ENCODE measurements around the gene ABRACL.

The ABRACL gene

GRCh38 chr6:139058029-139058428 is 29.5 kb downstream of the ABRACL start:
- no peak for DNase-seq

- no peak for DNase-seq
Measured at GRCh38 chr6:139060332-139060731, 31.8 kb downstream of the ABRACL start.

DNA sequence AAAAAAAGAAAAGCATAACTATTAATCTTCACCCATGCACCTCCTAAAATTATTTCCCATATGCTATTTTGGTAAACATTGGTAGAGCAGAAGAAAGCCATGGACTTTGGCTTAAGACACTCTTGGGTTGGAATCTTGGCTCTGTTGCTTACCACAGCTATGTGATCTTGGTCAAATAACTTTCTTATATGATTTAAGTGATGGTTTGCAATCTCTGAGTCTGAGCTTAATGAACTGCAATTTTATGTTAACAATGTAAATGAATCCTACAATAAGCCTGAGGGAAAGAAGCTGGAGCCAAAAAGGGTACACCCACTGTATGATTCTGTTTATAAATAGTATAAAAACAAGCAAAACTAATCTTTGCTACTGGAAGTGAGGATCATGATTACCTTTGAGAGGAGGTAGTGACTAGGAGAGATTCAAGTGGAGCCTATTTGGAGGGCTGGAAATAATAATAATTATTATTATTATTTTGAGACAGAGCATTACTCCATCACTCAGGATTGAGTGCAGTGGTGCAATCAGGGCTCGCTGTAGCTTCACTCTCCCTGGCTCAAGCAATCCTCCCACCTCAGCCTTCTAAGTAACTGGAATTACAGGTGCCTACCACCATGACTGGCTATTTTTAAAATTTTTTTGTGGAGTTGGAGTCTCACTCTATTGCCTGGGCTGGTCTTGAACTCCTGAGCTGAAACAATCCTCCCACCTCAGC is 34.5 kb downstream of the ABRACL start:
- no peak for DNase-seq

DNA sequence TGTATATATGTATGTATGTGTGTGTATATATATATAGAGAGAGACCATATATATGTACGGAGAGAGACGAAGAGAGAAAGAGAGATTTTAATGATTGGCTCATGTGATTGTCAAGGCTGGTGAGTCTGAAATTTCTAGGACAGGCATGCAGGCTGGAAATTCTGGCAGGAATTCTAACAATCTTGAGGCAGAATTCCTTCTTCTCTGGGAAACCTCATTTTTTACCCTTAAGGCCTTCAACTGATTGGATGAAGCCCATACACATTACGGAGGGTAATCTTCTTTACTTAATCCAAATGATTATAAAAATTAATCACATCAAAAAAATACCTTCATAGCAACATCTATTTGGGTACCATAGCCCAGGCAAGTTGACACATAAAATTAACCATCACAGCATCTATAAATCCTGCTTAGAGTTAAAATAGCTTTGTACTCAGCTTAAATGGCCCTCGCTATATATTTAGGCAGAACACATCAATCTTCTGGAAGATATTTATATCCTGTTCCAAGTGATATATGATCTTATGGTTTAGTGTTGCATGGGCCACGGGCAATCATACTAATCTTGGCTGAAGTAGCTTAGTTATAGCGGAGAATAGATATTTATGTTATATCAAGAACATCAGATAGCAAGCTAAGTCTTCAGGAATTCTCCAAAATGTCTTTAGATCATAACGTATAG is 36.6 kb downstream of the ABRACL start:
- DNase-seq = no peak

GRCh38 chr6:139066080-139066479 is 37.5 kb downstream of the ABRACL start:
- DNase-seq = no peak

DNA sequence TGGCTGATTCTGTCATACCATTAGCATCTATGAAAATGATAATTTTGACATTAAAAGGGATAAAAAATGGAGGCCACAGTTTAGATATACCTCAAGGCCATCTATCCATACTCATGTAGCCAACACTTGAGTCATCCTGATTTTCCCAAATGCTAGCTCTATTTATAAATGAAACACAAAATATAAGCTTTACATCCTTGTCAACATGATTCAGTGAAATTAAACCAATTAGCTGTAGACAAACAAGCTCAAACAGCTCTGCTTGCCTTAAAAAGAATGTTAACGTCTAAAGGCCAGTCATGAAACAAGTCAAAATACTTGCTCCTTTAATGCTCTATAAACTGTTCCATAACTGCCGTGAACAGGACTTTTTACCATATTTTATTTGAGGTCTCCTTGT is 40.3 kb downstream of the ABRACL start:
- no peak for DNase-seq

DNA sequence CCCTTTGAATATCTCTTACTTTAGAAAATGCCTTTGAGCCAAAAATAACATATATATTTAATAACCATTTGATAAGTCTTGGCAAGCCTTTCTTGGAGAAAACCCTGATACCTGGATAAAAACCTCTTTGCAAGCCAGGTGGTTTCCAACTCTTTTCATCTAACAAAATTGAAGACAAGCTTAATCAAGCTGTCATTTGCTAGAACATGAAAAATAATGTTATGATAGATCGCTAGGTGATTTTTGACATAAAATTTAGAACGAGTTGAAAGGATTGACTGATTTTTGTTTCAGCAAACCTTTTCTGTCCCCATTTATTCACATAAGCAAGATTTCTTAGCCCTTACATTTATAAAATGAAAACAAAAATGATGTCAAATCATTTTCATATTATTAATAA is 44.6 kb downstream of the ABRACL start:
- DNase-seq = no peak

GRCh38 chr6:139079018-139079417 is 50.5 kb downstream of the ABRACL start:
- DNase-seq = no peak

DNA sequence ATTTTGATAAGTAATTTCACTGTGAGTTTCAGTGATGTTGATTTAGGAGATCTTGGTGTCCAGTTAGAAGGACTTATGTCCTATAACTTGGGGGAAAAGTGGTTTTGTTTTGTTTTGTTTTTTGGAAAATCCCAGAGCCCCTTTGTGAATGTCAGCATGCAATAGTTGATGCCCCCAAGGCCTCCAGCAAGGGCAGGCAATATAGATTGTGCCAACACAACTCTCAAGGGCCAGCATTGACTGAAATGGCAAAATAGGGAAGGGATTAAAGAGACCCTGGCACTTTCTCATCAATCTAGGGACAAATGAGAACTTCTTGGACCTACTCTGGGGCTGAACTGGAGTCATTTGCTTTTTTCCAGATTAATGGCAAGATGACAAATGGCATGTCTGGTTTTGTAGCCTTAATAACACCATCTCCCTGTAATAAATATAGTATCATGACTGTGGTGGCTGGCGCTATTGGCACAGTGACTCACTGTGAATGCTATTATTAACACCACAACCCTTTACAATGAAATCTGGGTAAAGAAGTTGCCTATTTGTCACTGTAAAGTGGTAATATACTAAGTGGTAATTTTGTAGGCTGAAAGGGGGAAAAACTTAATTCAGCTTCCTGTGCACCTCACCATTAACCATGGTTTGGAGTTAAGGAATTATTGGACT is 51.8 kb downstream of the ABRACL start:
- no peak for DNase-seq

DNA sequence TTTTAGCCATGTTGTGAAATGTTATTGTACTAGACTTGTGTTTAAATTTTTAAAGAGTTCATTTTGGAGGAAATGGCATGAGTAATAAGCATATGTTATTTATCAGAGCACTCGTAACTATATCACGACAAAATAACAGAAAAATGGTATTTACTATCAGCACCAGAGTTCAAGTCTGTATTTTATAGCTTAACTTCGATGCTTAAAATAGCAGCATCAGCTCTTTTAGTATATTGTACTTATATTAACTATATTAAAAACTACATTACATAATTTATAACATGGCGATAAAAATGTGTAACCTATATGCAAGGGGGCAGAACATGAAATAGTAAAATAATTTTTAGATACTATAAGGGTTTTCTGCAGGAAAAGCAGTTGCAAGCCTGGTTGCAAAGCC is 52.9 kb downstream of the ABRACL start:
- no peak for DNase-seq

DNA sequence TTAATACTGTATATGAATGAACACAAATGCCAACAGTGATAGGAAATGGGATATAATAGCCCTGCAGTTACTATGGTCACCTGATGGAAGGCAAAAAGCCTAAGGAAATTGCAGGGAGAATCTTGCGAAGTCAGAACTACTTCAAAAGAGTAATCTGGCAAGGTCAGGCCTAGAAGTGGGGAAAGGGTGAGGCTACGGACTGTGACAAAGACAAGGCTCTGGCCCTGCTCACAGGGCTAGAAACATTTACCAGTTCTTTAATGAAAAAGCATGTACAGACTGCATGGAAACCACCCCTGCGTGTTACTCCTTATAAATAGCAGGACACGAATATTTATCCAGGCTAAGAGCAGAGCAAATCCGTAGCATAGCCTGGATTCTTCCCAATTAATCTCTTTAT is 53.8 kb downstream of the ABRACL start:
- no peak for DNase-seq

DNA sequence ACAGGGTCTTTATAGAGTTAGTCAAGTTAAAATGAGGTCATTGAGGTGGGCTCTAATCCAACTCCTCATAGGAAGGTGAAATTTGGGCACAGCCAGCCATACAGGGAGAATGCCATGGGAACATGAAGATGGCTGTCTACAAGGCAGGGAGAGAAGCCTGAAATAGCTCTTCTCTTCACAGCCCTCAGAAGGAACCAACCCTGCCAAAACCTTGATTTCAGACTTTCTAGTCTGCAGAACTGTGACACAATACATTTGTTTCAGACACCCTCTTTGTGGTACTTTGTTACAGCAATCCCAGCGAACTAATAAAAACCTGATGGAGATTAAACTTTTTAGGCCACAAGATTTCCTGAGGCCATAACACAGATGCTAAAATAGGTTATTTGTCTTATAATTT is 63.3 kb downstream of the ABRACL start:
- DNase-seq = no peak

Data from activated T-cell treated with anti-CD3 and anti-CD28 coated beads for 4 hours (primary cell).